Measurements from ENCODE around the gene PSME3.

Gene PSME3

GRCh38 chr17:42798383-42799380, 34.5 kb upstream of the PSME3 start, which contains the start of the genes CNTD1 and COA3:
TSS of gene CNTD1 (plus strand) at chr17:42798861. CDS start at chr17:42799068, 207 bp downstream.
TSS of gene COA3 (minus strand) at chr17:42798704. CDS start at chr17:42798681, 23 bp downstream.
- Histone ChIP-seq H3K4me3 (peak within 1 kb of the TSS; percentile 94), H3K27ac (peak within 1 kb of the TSS; percentile 25 to 80)
- no peak for TF ChIP-seq CTCF (IDR thresholded peaks at IDR 0.05)
- peak; percentile 83 for DNase-seq (ENCODE audit: low spot score)

GRCh38 chr17:42803074-42803883, 29.9 kb upstream of the PSME3 start:
- TF ChIP-seq CTCF (IDR thresholded peaks at IDR 0.05): no peak
- no peak overlapping the region for H3K27ac ChIP-seq
- no peak overlapping the region for H3K4me3 ChIP-seq
- DNase-seq (ENCODE audit: low spot score): no peak

GRCh38 chr17:42804918-42805367, 28.3 kb upstream of the PSME3 start:
- H3K4me3 ChIP-seq: no peak overlapping the region
- DNase-seq (ENCODE audit: low spot score): no peak
- no peak overlapping the region for H3K27ac ChIP-seq
- no peak for TF ChIP-seq CTCF (IDR thresholded peaks at IDR 0.05)

- H3K4me3 ChIP-seq: no peak overlapping the region
- H3K27ac ChIP-seq: no peak overlapping the region
- no peak for TF ChIP-seq CTCF (IDR thresholded peaks at IDR 0.05)
- no peak for DNase-seq (ENCODE audit: low spot score)
Observed at GRCh38 chr17:42806249-42806648, 26.9 kb upstream of the PSME3 start.

GRCh38 chr17:42809250-42809649, 23.9 kb upstream of the PSME3 start:
- H3K4me3 ChIP-seq: no peak overlapping the region
- no peak for TF ChIP-seq CTCF (IDR thresholded peaks at IDR 0.05)
- H3K27ac ChIP-seq: no peak overlapping the region
- no peak for DNase-seq (ENCODE audit: low spot score)

- TF ChIP-seq CTCF (IDR thresholded peaks at IDR 0.05): no peak
- peak; percentile 7 for DNase-seq (ENCODE audit: low spot score)
- Histone ChIP-seq H3K27ac (peak overlapping the region in 1 of 2 donors; percentile 20), H3K4me3 (no peak overlapping the region)
Observed at GRCh38 chr17:42814633-42815399, 18.4 kb upstream of the PSME3 start.

Data from coronary artery (tissue), 2 donors.